ENCODE measurements around the gene ATXN7L1. TPM values are rescaled to one million over a fixed set of nuclear protein-coding genes. Genes with fewer than 3 reads are reported as not detected.
"Not testable (repeated sequence)": the region's sequence is repeated elsewhere in the genome, so short reads cannot be mapped to it uniquely, and the experiment has no call there.

The ATXN7L1 gene
- total RNA-seq, 1 donor from 2014 or later = 5.1 TPM

DNA sequence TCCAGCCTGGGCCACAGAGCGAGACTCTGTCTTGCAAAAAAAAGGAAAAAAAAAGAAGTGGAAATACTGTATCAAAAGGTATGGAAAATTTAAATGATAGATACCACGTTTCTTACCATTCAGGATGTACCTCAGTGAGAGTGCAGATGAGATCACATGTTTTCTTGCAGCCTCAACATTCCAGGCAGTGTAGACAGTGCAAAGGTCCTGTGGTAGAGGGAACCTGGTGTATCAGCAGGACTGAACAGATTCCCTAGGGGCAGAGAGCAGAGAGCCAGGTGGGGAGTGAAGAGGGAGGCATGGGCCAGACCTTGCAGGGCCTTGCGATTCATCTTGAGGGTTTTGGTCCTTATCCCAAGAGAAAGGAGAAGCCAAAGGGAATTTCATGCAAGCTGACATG lies 17.7 kb upstream of the ATXN7L1 start:
- no peak for DNase-seq (ENCODE audit: low read depth)

DNA sequence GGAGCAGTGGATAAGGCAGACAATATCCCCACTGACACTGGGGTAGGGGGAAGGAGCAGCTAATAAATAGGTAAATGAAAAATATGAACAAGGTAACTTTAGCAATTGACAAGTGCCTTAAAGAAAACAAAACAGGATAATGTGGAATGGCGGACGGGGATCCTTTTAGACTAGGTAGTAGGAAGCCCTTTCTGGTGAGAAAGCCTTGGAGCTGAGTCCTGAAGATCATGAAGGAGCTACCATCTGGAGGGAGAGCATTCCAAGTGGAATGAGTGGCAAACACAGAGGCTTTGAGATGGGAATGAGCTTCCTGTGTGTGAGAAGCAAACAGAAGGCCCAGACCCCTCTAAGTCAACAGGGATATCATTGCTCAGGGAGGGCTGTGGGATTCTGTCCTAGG lies 16.0 kb upstream of the ATXN7L1 start:
- DNase-seq (ENCODE audit: low read depth) = no peak

DNA sequence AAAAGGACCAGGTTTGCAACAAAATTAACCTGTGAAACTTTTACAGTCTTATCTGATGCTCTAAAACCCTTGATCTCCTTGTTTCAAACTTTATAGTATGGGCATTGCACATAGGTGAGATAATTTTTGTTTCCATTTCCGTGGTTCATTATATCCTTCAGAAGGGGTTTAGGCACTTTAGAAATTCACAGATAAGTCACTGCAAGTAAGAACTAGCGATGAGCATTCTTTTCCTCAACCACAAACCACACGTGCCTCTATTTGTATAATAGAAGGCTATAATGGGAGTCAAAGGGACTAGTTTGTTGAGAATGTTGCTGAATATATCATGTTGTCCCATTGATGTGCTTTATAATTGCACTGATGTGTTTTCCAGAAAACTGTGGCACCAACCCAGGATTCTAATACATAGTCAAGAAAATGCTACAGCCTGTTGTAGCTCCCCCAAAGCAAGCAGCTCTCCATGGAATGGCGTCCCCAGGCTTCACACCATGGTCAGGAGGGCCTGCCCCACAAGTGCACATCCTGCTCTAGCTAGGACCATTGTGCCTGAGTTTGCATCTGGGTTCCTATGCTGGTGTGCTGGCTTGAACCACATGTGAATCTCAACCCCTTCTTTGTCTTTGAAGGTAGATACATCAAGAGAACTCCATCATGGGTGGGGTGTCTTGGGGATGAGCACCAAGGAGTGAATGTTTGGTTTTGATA lies 14.0 kb upstream of the ATXN7L1 start:
- peak; percentile 44 for DNase-seq (ENCODE audit: low read depth)

DNA sequence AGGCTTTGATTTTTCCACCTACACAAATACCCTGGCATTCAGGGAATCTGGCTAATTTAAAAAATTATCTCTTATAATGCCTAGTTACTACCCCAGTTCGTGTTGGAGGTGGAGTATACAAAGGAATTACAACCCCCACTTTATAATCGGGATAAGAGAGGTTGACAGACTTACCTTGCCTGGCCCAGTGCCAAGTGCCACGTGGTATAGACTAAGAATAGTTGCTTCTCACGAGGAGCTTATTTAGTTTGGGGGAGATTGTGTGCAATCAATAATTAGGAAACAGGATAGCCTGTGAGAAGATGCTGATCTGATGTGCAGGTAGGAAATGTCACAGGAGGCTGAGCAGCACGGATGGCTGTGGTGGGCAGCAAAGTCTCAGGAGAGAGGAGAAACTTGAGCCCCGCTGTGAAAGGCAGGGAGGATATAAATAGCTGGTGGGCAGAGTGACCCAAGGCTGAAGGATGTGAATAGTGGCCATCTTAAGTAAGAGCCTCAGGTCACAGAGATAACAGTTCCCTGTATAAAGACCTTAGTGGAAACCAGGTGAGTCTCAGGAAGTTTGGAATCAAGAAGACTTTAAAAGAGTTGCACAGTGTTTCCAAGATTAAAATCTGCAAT lies 11.3 kb upstream of the ATXN7L1 start:
- DNase-seq (ENCODE audit: low read depth) = peak; percentile 70

DNA sequence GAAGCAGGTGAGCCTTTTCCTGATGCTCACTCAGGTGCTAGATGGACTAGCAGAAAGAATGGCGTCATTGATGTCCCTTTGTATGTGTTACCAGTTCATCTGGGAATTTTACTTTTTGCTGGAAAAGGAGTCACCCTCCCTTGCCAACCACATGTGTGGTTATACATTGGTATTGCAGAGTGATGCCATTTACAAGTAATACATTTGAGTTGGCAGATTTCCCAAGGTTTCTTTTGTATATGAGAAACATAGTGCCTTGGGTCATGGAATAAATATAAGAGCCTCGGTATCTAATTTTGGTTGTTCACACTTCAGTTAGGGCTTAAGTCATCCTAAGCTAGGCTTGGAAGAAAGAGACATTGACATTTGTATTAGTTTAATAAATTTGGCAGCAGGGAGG lies 10.4 kb upstream of the ATXN7L1 start:
- no peak for DNase-seq (ENCODE audit: low read depth)

GRCh38 chr7:105885387-105886111 lies 9.2 kb upstream of the ATXN7L1 start:
- peak; percentile 61 for DNase-seq (ENCODE audit: low read depth)

- not testable (repeated sequence) for DNase-seq (ENCODE audit: low read depth)
Measured at GRCh38 chr7:105883179-105883578, 6.8 kb upstream of the ATXN7L1 start.

GRCh38 chr7:105881439-105881838 lies 5.0 kb upstream of the ATXN7L1 start:
- no peak for DNase-seq (ENCODE audit: low read depth)

DNA sequence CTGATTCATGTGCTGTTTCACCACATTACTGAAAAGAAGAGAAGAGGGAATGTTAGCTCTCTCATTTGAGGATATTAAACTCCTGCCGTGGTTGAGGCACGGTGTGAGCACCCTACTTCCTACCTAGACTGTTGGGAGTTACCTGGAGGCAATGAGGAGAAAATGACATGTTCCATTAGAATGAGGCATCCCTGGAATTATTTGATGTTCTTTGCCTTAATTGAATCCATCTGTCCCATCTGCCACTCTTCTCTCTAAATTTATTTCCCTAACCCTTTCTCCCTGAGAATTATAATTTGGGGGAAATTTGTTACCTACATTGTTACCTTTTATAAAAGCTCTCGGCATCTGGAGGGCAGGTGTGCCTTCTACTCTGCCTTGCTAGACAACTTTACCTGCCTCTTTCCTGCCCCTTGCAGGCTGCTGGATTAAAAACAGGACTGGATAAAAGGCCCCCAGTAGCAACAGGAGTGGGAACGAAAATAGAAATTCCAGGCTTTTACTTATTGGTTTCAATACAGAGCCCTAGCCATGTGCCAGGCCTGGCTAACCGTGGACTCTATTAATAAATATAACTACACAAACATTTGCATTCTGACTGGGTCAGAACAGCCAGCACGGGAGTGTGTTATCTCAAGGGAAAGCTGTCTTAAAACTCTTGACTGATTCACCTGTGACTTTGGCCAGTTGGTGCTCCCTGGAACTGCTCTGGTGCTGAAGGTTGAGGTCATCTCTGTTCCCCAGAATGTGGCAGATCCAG lies 4.4 kb upstream of the ATXN7L1 start:
- DNase-seq (ENCODE audit: low read depth) = peak; percentile 8

GRCh38 chr7:105879782-105880181 lies 3.4 kb upstream of the ATXN7L1 start:
- DNase-seq (ENCODE audit: low read depth) = no peak

DNA sequence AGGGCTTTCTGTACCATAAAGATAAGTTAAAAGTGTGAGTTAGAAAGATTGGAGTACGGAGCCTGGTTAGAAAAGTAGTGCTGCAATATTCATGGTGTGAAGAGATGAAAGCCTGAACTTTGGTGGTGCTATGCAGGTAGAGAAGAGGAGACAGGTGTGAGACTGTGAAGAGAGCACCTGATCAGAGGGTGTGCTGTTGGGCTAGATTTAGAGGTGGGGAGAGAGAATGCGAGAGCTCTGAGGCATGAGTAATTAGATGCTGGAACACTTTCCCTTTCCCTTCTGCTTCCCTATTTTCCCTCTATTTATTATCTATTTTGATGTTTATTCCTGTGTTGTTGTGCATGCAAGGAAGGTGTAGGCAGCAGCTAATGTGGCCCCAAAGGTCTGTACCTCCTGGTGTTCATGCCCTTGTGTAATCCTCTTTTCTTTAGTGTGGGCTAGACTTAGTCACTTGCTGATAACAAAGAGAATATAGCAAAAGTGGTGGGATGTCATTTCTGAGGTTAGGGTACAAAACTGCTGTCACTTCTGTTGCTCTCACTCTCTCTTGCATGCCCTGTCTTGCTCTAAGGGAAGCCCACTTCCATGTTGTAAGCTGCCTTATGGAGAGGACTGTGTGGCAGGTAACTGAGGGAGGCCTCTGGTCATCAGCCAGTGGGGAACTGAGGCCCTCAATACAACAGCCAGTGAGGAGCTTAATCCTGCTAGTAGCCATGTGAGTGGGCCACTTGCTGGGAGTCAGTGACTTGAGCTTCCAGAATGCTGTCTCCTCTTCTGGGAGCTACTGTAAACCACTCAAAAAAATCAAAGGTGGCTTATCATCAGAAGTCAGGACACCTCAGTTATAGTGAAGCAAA lies 2.6 kb upstream of the ATXN7L1 start:
- no peak for DNase-seq (ENCODE audit: low read depth)

- no peak for DNase-seq (ENCODE audit: low read depth)
Measured at GRCh38 chr7:105877736-105878135, 1.3 kb upstream of the ATXN7L1 start.

- peak; percentile 49 for DNase-seq (ENCODE audit: low read depth)
Measured at GRCh38 chr7:105876964-105877601, 684 bp upstream of the ATXN7L1 start.

DNA sequence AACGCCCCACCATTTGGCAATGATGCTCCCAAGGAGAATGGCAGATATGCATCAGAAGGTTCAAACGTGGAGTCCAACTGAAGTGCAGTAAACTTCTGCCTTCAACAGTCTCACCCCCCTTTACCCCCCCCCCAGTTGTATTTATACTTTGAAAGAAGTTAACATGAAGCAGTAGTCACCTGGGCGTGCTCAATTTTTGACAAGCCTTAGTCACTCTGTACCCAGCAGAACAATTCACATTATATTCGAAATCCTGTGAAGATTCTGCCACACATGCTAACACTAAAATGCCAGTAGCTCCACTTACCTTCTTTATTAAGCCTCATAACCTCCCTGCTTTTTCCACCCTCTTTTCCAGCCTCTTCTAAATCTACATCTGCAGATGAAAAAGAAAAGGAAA lies 894 bp downstream of the ATXN7L1 start:
- peak; percentile 9 for DNase-seq (ENCODE audit: low read depth)

DNA sequence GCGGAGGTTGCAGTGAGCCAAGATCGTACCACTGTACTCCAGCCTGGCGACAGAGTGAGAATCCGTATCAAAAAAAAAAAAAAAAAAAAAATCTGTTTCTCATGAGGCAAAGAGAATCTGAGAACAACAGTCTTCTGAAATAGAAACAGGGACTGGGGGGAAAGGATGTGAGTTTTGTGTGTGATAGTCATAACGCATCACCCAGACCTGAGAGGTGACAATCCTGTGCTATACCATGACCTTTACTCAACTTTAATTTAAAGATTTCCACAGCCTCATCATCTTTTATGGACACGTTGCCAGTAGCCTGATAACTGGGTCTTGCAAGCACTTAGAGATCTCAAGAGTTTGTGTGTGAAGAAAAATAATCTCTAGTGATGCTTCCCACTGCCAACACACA lies 2.3 kb downstream of the ATXN7L1 start:
- DNase-seq (ENCODE audit: low read depth) = no peak

DNA sequence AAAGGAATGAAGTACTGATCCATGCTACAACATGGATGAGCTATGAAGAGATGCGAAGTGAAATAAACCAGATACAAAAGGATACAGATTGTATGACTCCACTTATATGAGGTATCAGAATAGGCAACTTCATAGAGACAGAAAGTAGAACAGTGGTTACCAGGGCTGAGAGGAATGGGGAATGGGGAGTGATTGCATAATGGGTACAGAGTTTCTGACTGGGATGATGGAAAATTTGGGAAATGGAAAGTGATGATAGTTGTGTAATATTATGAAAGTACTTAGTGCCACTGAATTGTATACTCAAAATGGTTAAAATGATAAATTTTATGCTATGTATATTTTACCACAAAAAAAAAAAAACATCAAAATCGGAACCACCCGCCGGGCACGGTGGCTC lies 3.9 kb downstream of the ATXN7L1 start:
- DNase-seq (ENCODE audit: low read depth) = no peak

DNA sequence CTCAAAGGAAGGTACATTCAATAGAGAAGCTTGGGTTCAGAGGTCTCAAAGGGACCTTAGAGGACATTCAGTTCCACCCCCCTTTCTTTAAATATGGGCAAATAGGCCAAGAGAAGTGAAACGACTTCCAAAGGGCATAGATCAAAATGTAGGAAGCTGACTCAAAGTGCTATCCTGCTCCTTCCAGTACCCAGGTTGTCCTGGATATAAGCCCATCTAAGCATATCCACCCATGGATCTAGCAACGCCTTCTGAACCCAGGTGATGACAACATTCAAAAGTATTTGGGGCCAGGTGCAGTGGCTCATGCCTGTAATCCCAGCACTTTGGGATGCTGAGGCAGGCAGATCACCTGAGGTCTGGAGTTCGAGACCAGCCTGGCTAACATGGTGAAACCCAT lies 5.3 kb downstream of the ATXN7L1 start:
- no peak for DNase-seq (ENCODE audit: low read depth)

DNA sequence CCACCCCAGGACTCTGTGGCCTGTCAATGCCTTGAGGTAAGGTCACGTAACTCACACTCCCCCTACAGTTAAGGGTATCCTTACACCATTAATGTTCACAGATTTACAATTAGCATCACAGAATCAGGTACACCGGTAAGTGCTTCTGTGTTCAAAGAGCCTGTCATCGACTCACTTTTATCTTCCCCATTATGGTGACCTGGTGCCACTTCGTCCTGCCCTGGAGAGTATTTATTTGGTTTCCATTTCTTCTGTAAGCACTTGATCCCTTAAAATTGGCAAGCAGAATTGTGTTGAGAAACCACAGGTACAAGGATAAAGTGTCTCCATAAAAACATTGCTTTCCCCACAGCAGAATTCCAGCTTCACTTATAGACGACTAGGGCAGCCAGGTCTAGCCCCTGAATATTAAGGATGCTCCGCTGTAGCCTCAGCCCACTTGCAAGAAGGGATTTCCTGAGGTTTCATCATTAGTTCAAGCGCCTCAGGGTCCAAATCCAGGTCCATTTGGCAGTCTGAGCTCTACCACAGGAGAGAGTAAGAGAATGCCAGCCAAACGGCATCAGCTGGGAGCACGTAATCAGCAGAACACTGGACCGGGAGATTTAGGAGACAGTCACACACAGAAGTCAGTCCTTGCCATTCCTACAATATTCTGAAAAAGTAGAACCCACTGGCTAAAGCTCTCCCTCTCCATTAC lies 10.1 kb downstream of the ATXN7L1 start:
- no peak for DNase-seq (ENCODE audit: low read depth)

- no peak for DNase-seq (ENCODE audit: low read depth)
Measured at GRCh38 chr7:105863876-105864275, 12.5 kb downstream of the ATXN7L1 start.

DNA sequence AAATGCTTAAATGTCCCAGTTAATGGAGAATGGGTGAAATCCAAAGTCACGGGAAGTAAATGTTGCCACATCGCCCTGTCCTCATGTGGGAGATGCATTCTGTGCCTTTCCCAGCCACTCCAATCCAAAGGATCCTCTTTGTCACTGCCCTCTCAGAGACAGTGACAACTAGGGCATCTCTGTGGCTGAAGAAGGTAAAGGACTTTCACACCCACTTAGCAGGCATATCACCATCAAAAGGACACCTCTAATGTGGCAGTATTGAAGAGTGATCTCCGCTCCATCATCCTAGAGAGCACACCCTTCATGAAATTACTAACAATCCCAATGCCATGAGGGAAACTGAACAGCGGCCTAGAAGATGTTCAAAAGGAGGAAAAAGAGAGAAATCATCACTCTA lies 13.6 kb downstream of the ATXN7L1 start:
- DNase-seq (ENCODE audit: low read depth) = no peak
